Measurements from ENCODE around the gene HDHD5. TPM values are rescaled to one million over a fixed set of nuclear protein-coding genes. Genes with fewer than 3 reads are reported as not detected.

HDHD5 gene
- polyA plus RNA-seq, 1 experiment = 35.3 TPM

- Histone ChIP-seq H3K27me3 (ENCODE audit: control insufficient read depth, insufficient read depth, low read length) (no peaks in the 10 kb centered on the region), H3K4me3 (ENCODE audit: low read depth, low read length) (no peak overlapping the region), H3K36me3 (ENCODE audit: control insufficient read depth, insufficient read depth, low read length) (peaks cover 20% of the 10 kb centered on the region)
- TF ChIP-seq, protein P1, sequence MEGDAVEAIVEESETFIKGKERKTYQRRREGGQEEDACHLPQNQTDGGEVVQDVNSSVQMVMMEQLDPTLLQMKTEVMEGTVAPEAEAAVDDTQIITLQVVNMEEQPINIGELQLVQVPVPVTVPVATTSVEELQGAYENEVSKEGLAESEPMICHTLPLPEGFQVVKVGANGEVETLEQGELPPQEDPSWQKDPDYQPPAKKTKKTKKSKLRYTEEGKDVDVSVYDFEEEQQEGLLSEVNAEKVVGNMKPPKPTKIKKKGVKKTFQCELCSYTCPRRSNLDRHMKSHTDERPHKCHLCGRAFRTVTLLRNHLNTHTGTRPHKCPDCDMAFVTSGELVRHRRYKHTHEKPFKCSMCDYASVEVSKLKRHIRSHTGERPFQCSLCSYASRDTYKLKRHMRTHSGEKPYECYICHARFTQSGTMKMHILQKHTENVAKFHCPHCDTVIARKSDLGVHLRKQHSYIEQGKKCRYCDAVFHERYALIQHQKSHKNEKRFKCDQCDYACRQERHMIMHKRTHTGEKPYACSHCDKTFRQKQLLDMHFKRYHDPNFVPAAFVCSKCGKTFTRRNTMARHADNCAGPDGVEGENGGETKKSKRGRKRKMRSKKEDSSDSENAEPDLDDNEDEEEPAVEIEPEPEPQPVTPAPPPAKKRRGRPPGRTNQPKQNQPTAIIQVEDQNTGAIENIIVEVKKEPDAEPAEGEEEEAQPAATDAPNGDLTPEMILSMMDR (IDR thresholded peaks at IDR 0.05; ENCODE audit: insufficient read depth, low read depth, low read length) = no peak
- ChIA-PET CTCF (interaction anchor here (1.0 to 2.1 kb wide), 2 partner anchors 13 to 62 kb away, joined by 3 to 10 read pairs; no protein-coding TSS in a partner anchor), POLR2A (no interaction called here)
- DNase-seq (ENCODE audit: low read depth) = no peak
Observed at GRCh38 chr22:17109113-17109865, 49.8 kb downstream of the HDHD5 start.

DNA sequence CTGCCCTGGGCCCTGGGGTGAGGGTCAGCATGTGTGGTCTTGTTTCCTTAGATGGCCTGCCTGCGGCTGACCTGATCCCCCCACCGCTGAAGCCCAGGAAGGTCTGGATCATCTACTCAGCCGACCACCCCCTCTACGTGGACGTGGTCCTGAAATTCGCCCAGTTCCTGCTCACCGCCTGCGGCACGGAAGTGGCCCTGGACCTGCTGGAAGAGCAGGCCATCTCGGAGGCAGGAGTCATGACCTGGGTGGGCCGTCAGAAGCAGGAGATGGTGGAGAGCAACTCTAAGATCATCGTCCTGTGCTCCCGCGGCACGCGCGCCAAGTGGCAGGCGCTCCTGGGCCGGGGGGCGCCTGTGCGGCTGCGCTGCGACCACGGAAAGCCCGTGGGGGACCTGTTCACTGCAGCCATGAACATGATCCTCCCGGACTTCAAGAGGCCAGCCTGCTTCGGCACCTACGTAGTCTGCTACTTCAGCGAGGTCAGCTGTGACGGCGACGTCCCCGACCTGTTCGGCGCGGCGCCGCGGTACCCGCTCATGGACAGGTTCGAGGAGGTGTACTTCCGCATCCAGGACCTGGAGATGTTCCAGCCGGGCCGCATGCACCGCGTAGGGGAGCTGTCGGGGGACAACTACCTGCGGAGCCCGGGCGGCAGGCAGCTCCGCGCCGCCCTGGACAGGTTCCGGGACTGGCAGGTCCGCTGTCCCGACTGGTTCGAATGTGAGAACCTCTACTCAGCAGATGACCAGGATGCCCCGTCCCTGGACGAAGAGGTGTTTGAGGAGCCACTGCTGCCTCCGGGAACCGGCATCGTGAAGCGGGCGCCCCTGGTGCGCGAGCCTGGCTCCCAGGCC is 50.6 kb downstream of the HDHD5 start:
- H3K36me3 ChIP-seq (ENCODE audit: control insufficient read depth, insufficient read depth, low read length) = peaks cover 23% of the 10 kb centered on the region
- DNase-seq (ENCODE audit: low read depth) = no peak
- no peak overlapping the region for H3K4me3 ChIP-seq (ENCODE audit: low read depth, low read length)
- ChIA-PET POLR2A (no interaction called here), CTCF (interaction anchor here (1.3 kb wide), 1 partner anchor 12 kb away, joined by 4 read pairs; no protein-coding TSS in a partner anchor)
- H3K27me3 ChIP-seq (ENCODE audit: control insufficient read depth, insufficient read depth, low read length) = no peaks in the 10 kb centered on the region
- TF ChIP-seq, protein P1 (IDR thresholded peaks at IDR 0.05; ENCODE audit: insufficient read depth, low read depth, low read length) = no peak

DNA sequence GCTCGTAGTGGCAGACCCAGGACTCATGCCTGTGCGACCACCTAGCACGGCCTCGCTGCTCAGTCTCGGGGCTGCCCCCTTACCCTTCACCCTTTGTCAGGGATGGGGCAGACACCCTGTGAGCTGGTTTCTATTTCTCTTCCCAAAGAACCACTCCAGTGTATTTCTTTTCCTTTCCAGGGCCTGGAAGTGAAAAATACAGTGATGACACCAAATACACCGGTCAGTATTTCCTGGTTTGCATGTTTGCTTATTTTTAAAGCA is 51.6 kb downstream of the HDHD5 start:
- TF ChIP-seq, protein P1 (IDR thresholded peaks at IDR 0.05; ENCODE audit: insufficient read depth, low read depth, low read length) = no peak
- no peak for DNase-seq (ENCODE audit: low read depth)
- H3K27me3 ChIP-seq (ENCODE audit: control insufficient read depth, insufficient read depth, low read length) = no peaks in the 10 kb centered on the region
- ChIA-PET CTCF (interaction anchor here (1.3 to 1.7 kb wide), 3 partner anchors 11 to 32 kb away, joined by 3 to 5 read pairs (median 4); no protein-coding TSS in a partner anchor), POLR2A (no interaction called here)
- no peak overlapping the region for H3K4me3 ChIP-seq (ENCODE audit: low read depth, low read length)
- H3K36me3 ChIP-seq (ENCODE audit: control insufficient read depth, insufficient read depth, low read length) = peaks cover 29% of the 10 kb centered on the region

GRCh38 chr22:17106785-17107546 is 52.1 kb downstream of the HDHD5 start:
- DNase-seq (ENCODE audit: low read depth) = no peak
- POLR2A ChIA-PET = no interaction called here
- TF ChIP-seq, protein P1 (IDR thresholded peaks at IDR 0.05; ENCODE audit: insufficient read depth, low read depth, low read length) = no peak
- CTCF ChIA-PET = interaction anchor here (1.3 to 1.7 kb wide), 3 partner anchors 11 to 32 kb away, joined by 3 to 5 read pairs (median 4); no protein-coding TSS in a partner anchor
- Histone ChIP-seq H3K27me3 (ENCODE audit: control insufficient read depth, insufficient read depth, low read length) (no peaks in the 10 kb centered on the region), H3K36me3 (ENCODE audit: control insufficient read depth, insufficient read depth, low read length) (peaks cover 32% of the 10 kb centered on the region), H3K4me3 (ENCODE audit: low read depth, low read length) (no peak overlapping the region)

Measured in BJ (cell line).